ENCODE measurements around the gene GPN2.

DNA sequence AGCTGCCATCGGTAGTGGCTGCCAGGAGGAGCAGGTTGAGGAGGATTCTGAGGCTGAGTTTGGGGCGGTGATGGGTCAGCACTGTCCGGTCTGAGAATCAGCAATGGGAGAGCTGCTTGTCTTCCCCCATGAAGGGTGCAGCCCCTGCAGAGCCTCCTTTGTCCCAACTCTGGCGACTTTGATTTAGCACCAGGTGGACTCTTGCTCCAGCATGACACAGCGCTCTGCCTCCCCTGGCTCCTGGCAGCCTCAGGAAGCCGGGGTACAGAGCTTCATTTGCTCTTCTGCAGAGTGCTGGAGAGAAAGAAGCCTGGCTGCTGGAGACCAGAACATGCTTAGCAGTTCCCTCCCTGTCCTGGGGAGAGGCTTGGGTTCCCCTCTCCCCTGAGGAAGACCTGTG lies 50.3 kb downstream of the GPN2 start:
- TF ChIP-seq EZH2 (IDR thresholded peaks at IDR 0.05) = no peak
- TF ChIP-seq, protein P1, sequence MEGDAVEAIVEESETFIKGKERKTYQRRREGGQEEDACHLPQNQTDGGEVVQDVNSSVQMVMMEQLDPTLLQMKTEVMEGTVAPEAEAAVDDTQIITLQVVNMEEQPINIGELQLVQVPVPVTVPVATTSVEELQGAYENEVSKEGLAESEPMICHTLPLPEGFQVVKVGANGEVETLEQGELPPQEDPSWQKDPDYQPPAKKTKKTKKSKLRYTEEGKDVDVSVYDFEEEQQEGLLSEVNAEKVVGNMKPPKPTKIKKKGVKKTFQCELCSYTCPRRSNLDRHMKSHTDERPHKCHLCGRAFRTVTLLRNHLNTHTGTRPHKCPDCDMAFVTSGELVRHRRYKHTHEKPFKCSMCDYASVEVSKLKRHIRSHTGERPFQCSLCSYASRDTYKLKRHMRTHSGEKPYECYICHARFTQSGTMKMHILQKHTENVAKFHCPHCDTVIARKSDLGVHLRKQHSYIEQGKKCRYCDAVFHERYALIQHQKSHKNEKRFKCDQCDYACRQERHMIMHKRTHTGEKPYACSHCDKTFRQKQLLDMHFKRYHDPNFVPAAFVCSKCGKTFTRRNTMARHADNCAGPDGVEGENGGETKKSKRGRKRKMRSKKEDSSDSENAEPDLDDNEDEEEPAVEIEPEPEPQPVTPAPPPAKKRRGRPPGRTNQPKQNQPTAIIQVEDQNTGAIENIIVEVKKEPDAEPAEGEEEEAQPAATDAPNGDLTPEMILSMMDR (IDR thresholded peaks at IDR 0.05) = no peak

Measured in neural progenitor cell (in vitro differentiated cells).